ENCODE data around the gene PLCH1.

DNA sequence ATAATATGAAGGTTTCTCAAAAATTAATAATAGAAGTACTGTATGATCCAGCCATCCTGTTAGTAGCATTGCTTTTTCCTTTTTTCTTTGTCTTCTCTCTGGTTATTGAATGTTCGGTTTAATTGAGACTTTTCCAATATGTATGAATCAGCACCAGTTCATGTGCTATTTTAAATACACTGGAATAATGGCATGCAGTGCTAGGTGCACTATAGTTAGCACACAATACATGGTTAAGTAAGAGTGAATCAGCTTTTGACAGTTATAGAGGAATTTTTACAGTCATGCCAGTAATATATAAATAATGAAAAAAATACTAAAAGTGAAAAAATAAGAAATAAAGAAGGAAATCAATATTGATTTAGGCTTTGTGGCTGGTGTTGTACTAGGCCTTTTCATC, 337.5 kb downstream of the PLCH1 start:
- TF ChIP-seq EZH2 (IDR thresholded peaks at IDR 0.05) (no peak), POLR2AphosphoS5 (IDR thresholded peaks at IDR 0.05; ENCODE audit: borderline replicate concordance, low read depth, low read length) (no peak), FOXP2 (optimal IDR thresholded peaks at IDR 0.05; ENCODE audit: control extremely low read depth, extremely low read length, insufficient read depth) (no peak)
